Hippocampal formation (tissue), 2 donors: ENCODE data around the gene CD22.

Source experiments
- DNase-seq, 2 donors: peaks; one replicate each; lab custom pipeline; 2025; lab: John Stamatoyannopoulos, UW

The CD22 gene

GRCh38 chr19:35295792-35296462 lies 33.1 kb upstream of the CD22 start:
- DNase-seq: no peak

GRCh38 chr19:35296644-35297514 lies 32.1 kb upstream of the CD22 start:
- DNase-seq: no peak

- no peak for DNase-seq
Measured at GRCh38 chr19:35297515-35297848, 31.5 kb upstream of the CD22 start.

GRCh38 chr19:35297922-35298321 lies 31.1 kb upstream of the CD22 start:
- DNase-seq: no peak

GRCh38 chr19:35298561-35298972 lies 30.4 kb upstream of the CD22 start:
- no peak for DNase-seq

- DNase-seq: peak; percentile 41 to 77
Measured at GRCh38 chr19:35299523-35300338, 29.3 kb upstream of the CD22 start.

- DNase-seq: no peak
Measured at GRCh38 chr19:35300339-35300649, 28.7 kb upstream of the CD22 start.

GRCh38 chr19:35301961-35302360 lies 27.0 kb upstream of the CD22 start:
- no peak for DNase-seq

GRCh38 chr19:35302446-35302845 lies 26.5 kb upstream of the CD22 start:
- DNase-seq: no peak

GRCh38 chr19:35303357-35303915 lies 25.6 kb upstream of the CD22 start:
- no peak for DNase-seq

- no peak for DNase-seq
Measured at GRCh38 chr19:35304036-35304435, 25.0 kb upstream of the CD22 start.

GRCh38 chr19:35305181-35305580 lies 23.8 kb upstream of the CD22 start:
- DNase-seq: no peak

GRCh38 chr19:35306473-35307246 lies 22.3 kb upstream of the CD22 start:
- DNase-seq: no peak

GRCh38 chr19:35307931-35308330 lies 21.1 kb upstream of the CD22 start:
- DNase-seq: no peak

GRCh38 chr19:35308910-35309309 lies 20.1 kb upstream of the CD22 start:
- no peak for DNase-seq

GRCh38 chr19:35309481-35310279 lies 19.3 kb upstream of the CD22 start:
- DNase-seq: no peak

GRCh38 chr19:35310331-35310730 lies 18.7 kb upstream of the CD22 start:
- DNase-seq: no peak

GRCh38 chr19:35310811-35311465 lies 18.0 kb upstream of the CD22 start:
- DNase-seq: no peak

GRCh38 chr19:35311901-35312665 lies 16.9 kb upstream of the CD22 start:
- DNase-seq: no peak

GRCh38 chr19:35313587-35313986 lies 15.4 kb upstream of the CD22 start:
- DNase-seq: no peak
